ENCODE measurements around the gene SLC2A9.

Gene SLC2A9

GRCh38 chr4:9898596-9899305 lies 122.5 kb downstream of the SLC2A9 start:
- TF ChIP-seq ARNTL (CRISPR knock-in tag; IDR thresholded peaks at IDR 0.05; ENCODE audit: borderline replicate concordance, low read depth) (no peak), ZFP30 (CRISPR knock-in tag; IDR thresholded peaks at IDR 0.05) (no peak), ZNF8 (CRISPR knock-in tag; IDR thresholded peaks at IDR 0.05) (no peak), PPARA (CRISPR knock-in tag; IDR thresholded peaks at IDR 0.05; ENCODE audit: borderline replicate concordance) (no peak), ZNF565 (CRISPR knock-in tag; conservative IDR thresholded peaks at IDR 0.05; ENCODE audit: low read depth) (no peak), PATZ1 (CRISPR knock-in tag; IDR thresholded peaks at IDR 0.05; ENCODE audit: borderline replicate concordance) (no peak), ZC3H10 (CRISPR knock-in tag; IDR thresholded peaks at IDR 0.05) (no peak), TCF4 (CRISPR knock-in tag; IDR thresholded peaks at IDR 0.05; ENCODE audit: borderline replicate concordance) (no peak), OSR1 (CRISPR knock-in tag; IDR thresholded peaks at IDR 0.05) (no peak), ISL1 (CRISPR knock-in tag; IDR thresholded peaks at IDR 0.05) (no peak), TOX (CRISPR knock-in tag; IDR thresholded peaks at IDR 0.05; ENCODE audit: borderline replicate concordance) (no peak)
- no peak for ATAC-seq

DNA sequence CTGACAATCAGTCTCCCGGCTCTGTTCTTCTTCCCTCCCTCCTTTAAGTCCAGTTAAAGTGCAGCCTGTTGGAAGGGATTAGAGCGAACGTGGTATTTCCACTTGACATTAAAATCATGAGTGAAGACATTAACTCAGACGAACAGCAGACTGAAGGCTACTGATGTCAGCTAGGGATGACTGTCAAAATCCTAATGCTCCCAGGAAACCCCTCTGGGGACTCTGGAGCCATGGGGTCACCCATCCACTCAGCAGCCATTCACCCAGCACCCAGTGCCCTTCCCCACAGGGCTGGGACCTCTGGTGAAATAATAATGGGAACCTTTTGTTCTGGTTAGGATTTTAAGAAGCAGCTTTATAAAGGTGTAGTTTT lies 126.0 kb downstream of the SLC2A9 start:
- no peak for TF ChIP-seq CSDC2 (CRISPR knock-in tag; IDR thresholded peaks at IDR 0.05)
- TF ChIP-seq RARB (CRISPR knock-in tag; IDR thresholded peaks at IDR 0.05) = no peak
- TF ChIP-seq ESRRG (CRISPR knock-in tag; IDR thresholded peaks at IDR 0.05) = no peak
- TF ChIP-seq BACH2 (CRISPR knock-in tag; IDR thresholded peaks at IDR 0.05; ENCODE audit: borderline replicate concordance) = no peak
- TF ChIP-seq, protein P1, sequence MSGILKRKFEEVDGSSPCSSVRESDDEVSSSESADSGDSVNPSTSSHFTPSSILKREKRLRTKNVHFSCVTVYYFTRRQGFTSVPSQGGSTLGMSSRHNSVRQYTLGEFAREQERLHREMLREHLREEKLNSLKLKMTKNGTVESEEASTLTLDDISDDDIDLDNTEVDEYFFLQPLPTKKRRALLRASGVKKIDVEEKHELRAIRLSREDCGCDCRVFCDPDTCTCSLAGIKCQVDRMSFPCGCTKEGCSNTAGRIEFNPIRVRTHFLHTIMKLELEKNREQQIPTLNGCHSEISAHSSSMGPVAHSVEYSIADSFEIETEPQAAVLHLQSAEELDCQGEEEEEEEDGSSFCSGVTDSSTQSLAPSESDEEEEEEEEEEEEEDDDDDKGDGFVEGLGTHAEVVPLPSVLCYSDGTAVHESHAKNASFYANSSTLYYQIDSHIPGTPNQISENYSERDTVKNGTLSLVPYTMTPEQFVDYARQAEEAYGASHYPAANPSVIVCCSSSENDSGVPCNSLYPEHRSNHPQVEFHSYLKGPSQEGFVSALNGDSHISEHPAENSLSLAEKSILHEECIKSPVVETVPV (CRISPR knock-in tag; IDR thresholded peaks at IDR 0.05) = no peak
- TF ChIP-seq ISL1 (CRISPR knock-in tag; IDR thresholded peaks at IDR 0.05) = no peak
- TF ChIP-seq ZC3H10 (CRISPR knock-in tag; IDR thresholded peaks at IDR 0.05) = no peak
- TF ChIP-seq, protein P2, sequence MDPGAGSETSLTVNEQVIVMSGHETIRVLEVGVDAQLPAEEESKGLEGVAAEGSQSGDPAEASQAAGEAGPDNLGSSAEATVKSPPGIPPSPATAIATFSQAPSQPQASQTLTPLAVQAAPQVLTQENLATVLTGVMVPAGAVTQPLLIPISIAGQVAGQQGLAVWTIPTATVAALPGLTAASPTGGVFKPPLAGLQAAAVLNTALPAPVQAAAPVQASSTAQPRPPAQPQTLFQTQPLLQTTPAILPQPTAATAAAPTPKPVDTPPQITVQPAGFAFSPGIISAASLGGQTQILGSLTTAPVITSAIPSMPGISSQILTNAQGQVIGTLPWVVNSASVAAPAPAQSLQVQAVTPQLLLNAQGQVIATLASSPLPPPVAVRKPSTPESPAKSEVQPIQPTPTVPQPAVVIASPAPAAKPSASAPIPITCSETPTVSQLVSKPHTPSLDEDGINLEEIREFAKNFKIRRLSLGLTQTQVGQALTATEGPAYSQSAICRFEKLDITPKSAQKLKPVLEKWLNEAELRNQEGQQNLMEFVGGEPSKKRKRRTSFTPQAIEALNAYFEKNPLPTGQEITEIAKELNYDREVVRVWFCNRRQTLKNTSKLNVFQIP (CRISPR knock-in tag; IDR thresholded peaks at IDR 0.05; ENCODE audit: borderline replicate concordance, low read depth) = no peak
- TF ChIP-seq ARNTL (CRISPR knock-in tag; IDR thresholded peaks at IDR 0.05; ENCODE audit: borderline replicate concordance, low read depth) = no peak
- TF ChIP-seq CREB5 (CRISPR knock-in tag; IDR thresholded peaks at IDR 0.05; ENCODE audit: low read depth) = no peak
- no peak for TF ChIP-seq ZNF565 (CRISPR knock-in tag; conservative IDR thresholded peaks at IDR 0.05; ENCODE audit: low read depth)
- TF ChIP-seq TOX (CRISPR knock-in tag; IDR thresholded peaks at IDR 0.05; ENCODE audit: borderline replicate concordance) = no peak
- TF ChIP-seq GLIS3 (CRISPR knock-in tag; IDR thresholded peaks at IDR 0.05) = no peak
- TF ChIP-seq OSR1 (CRISPR knock-in tag; IDR thresholded peaks at IDR 0.05) = no peak
- ATAC-seq = no peak

GRCh38 chr4:9894644-9895332 lies 126.5 kb downstream of the SLC2A9 start:
- no peak for ATAC-seq
- TF ChIP-seq ISL1 (CRISPR knock-in tag; IDR thresholded peaks at IDR 0.05) (no peak), CSDC2 (CRISPR knock-in tag; IDR thresholded peaks at IDR 0.05) (no peak), ZNF565 (CRISPR knock-in tag; conservative IDR thresholded peaks at IDR 0.05; ENCODE audit: low read depth) (no peak), SNAI2 (CRISPR knock-in tag; IDR thresholded peaks at IDR 0.05) (no peak), TCF4 (CRISPR knock-in tag; IDR thresholded peaks at IDR 0.05; ENCODE audit: borderline replicate concordance) (no peak), CREB5 (CRISPR knock-in tag; IDR thresholded peaks at IDR 0.05; ENCODE audit: low read depth) (no peak), ZFP3 (CRISPR knock-in tag; IDR thresholded peaks at IDR 0.05) (no peak), ARNTL (CRISPR knock-in tag; IDR thresholded peaks at IDR 0.05; ENCODE audit: borderline replicate concordance, low read depth) (no peak), ZNF70 (CRISPR knock-in tag; IDR thresholded peaks at IDR 0.05) (no peak), TOX (CRISPR knock-in tag; IDR thresholded peaks at IDR 0.05; ENCODE audit: borderline replicate concordance) (no peak), OSR1 (CRISPR knock-in tag; IDR thresholded peaks at IDR 0.05) (no peak), ZC3H10 (CRISPR knock-in tag; IDR thresholded peaks at IDR 0.05) (no peak), BACH2 (CRISPR knock-in tag; IDR thresholded peaks at IDR 0.05; ENCODE audit: borderline replicate concordance) (no peak), TSHZ2 (CRISPR knock-in tag; IDR thresholded peaks at IDR 0.05) (no peak)
